Subcutaneous adipose tissue (tissue), 4 donors: ENCODE data around the gene DAB2IP. TPM values are rescaled to one million over a fixed set of nuclear protein-coding genes. Genes with fewer than 3 reads are reported as not detected.

ENCODE experiments used
- total RNA-seq, 4 donors: library from RNA; depleted of rRNA; stranded (reverse); fragments of >200 nt; gene quantifications; one replicate each; pipeline ENCODE4 v1.1.0, GENCODE V29; 2016
- TF ChIP-seq, protein P1 (sequence below): fragments of 450-650 bp; IDR thresholded peaks from one replicate; pipeline ENCODE4 v1.5.1; 2016; ENCODE audit warnings: low read depth, mild to moderate bottlenecking, control low read depth, antibody characterized with exemption, moderate library complexity

The DAB2IP gene
- total RNA-seq, 4 donors from 2014 or later = 6.3 to 57.5 (median 32.8) TPM

DNA sequence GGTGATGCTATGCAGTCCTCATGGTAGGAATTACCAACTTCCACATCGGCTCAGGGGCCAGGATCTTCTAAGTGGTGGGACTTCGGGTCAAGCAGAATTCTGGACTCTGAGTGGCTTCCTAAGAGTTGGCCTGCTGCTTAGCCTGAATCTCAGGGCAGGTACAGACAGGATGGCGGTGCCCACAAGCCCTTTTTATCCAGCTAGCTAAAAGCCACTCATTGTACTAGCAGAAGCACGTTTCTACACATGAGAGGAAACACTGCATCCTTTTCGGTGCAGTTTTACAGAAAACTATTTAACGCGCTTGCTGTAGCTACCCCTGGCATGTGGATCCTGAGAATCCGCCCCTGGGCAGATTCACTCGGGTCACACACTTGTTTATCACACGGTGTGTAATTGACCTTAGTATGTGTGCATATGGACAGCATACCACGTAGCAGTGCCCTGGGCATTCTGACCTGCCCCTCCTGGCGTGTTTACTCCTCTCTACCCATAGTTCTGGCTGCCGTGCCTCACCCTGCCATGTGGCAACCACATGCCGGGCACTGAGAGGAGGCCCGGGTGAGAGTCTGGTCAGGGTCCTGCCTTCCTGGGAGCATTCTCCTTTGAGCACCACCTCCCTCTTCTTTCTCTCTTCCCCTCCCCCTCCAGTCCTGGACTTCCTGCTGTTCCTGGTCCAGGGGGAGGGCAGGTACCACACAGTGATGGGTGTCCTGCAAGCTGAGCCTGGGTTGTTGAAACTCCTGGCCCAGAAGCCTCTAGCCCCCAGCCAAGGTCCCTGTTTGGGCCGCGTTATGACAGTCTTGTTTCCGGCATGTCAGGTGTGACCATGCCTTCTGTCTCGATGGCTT is 65.9 kb downstream of the DAB2IP start:
- TF ChIP-seq, protein P1, sequence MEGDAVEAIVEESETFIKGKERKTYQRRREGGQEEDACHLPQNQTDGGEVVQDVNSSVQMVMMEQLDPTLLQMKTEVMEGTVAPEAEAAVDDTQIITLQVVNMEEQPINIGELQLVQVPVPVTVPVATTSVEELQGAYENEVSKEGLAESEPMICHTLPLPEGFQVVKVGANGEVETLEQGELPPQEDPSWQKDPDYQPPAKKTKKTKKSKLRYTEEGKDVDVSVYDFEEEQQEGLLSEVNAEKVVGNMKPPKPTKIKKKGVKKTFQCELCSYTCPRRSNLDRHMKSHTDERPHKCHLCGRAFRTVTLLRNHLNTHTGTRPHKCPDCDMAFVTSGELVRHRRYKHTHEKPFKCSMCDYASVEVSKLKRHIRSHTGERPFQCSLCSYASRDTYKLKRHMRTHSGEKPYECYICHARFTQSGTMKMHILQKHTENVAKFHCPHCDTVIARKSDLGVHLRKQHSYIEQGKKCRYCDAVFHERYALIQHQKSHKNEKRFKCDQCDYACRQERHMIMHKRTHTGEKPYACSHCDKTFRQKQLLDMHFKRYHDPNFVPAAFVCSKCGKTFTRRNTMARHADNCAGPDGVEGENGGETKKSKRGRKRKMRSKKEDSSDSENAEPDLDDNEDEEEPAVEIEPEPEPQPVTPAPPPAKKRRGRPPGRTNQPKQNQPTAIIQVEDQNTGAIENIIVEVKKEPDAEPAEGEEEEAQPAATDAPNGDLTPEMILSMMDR = no peak

GRCh38 chr9:121718084-121718483 is 66.7 kb downstream of the DAB2IP start:
- TF ChIP-seq, protein P1 = no peak

DNA sequence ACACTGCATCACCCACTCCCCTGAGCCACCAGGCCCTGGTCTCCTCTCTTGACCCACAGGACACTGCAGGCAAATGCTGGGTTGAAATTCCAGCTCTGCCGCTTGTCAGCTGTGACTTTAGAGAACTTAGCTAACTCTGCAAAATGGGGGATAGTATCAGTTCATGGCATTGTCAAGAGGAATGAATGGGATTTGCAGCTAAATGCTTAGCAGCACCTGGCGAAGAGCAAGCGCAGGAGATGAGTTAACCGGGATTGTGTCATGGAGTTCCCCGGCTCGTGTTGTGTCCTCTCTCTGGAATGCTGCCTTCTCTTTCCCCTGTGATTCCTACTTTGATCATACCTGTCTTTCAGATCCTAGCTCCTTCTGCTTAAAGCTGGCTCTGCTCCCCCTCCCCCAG is 67.1 kb downstream of the DAB2IP start:
- TF ChIP-seq, protein P1 = no peak

DNA sequence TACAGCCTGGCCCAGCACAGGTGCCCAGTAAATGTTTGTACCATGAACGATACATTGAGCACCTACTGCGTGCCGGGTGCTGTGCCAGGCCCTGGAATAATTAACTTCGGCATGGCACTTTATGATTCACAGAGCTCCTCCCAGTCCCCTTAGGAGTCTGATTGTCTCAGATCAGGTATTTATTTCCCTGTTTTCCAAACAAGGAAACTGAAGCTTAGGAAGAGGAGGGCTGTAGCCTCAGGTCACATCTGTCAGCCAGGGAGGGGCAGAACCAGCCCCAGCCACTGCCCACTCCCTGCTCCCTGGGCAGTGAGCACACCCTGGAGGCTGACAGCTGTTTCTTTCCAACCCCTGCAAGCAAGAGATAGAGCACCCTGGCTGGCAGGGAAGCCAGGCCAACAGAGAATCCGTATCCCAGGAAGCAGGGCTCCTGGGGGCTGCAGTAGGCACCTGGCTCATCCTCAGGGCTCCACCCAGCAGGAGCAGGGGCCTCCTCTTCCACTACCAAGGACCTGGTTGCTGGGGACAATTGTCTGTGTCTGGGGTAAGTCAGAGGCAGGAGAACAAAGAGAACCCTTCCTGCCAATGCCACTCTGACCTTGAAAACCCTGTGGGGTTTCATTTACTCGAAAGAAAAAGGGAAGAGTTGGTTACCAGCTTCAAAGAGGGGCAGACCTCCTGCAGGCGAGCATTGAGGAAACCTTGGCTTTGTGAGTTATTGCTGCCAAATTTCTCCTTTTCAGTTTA is 69.0 kb downstream of the DAB2IP start:
- TF ChIP-seq, protein P1 = no peak

DNA sequence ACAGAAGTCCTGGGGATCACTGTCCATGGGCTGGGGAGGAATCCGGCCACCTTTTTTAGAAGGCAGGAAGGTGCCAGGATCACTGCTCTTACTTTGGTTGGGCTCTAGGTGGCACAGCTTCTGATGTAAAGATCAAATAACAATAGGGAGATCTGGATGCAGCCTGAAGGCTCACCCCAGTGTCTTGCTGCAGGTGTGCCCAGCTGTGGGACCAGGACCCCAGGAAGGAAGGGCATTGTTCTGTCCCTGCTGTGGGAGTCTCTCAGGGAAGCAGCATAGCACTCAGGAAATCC is 69.6 kb downstream of the DAB2IP start:
- TF ChIP-seq, protein P1 = no peak

DNA sequence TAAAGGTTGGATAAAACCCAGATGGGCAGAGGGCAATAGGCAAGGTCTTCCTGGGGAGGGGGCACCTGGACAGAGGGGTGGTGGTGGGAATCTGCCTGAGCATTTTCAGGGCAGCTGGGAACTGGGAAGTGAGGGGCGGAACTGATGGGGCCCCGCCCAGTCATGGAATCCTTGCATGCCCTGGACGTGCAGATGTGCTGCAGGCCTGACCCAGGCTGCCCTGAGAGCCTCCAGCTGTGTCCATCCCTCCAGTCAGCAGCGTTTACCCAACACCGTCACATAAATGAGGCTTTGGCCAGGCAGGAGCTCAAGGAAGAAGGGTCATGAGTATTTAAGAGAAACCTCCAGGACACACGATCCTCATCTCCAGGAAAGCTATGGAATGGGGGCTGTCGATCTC is 70.3 kb downstream of the DAB2IP start:
- TF ChIP-seq, protein P1 = no peak

- TF ChIP-seq, protein P1 = no peak
Measured at GRCh38 chr9:121725008-121725775, 73.8 kb downstream of the DAB2IP start.
